HG02642 (cell line): ENCODE results near the gene CBR4.
"Not testable (repeated sequence)": the region's sequence is repeated elsewhere in the genome, so short reads cannot be mapped to it uniquely, and the experiment has no call there.

Experiments
- ATAC-seq: cut with Tn5 transposase; IDR thresholded peaks from one replicate; pipeline ENCODE4 v1.9.1; 2021; ENCODE audit warnings: mild to moderate bottlenecking; ENCODE audit not compliant: unreplicated experiment, poor library complexity

Gene CBR4

GRCh38 chr4:169035871-169036620 lies 26.0 kb upstream of the CBR4 start:
- ATAC-seq, result not testable (repeated sequence)

- ATAC-seq, result no peak
These were observed 23.6 kb upstream of the CBR4 start for GRCh38 chr4:169033660-169034059.

GRCh38 chr4:169032883-169033645 lies 23.0 kb upstream of the CBR4 start:
- ATAC-seq, result no peak

GRCh38 chr4:169032194-169032593 lies 22.1 kb upstream of the CBR4 start:
- ATAC-seq, result no peak

- ATAC-seq, result no peak
These were observed 21.3 kb upstream of the CBR4 start for GRCh38 chr4:169031392-169031791.

GRCh38 chr4:169030562-169030982 lies 20.5 kb upstream of the CBR4 start:
- ATAC-seq, result no peak

- ATAC-seq, result no peak
These were observed 19.9 kb upstream of the CBR4 start for GRCh38 chr4:169029947-169030346.

- no peak for ATAC-seq
These were observed 17.6 kb upstream of the CBR4 start for GRCh38 chr4:169027663-169028062.

- no peak for ATAC-seq
These were observed 15.1 kb upstream of the CBR4 start for GRCh38 chr4:169025184-169025583.

- peak; percentile 67 for ATAC-seq
These were observed 14.7 kb upstream of the CBR4 start for GRCh38 chr4:169024762-169025161.

GRCh38 chr4:169018406-169018805 lies 8.4 kb upstream of the CBR4 start:
- ATAC-seq, result no peak

GRCh38 chr4:169017971-169018370 lies 7.9 kb upstream of the CBR4 start:
- ATAC-seq, result no peak

- no peak for ATAC-seq
These were observed 5.2 kb upstream of the CBR4 start for GRCh38 chr4:169015186-169015623.

- no peak for ATAC-seq
These were observed 4.5 kb upstream of the CBR4 start for GRCh38 chr4:169014586-169014985.

GRCh38 chr4:169013396-169013795 lies 3.3 kb upstream of the CBR4 start:
- no peak for ATAC-seq

- no peak for ATAC-seq
These were observed 2.0 kb upstream of the CBR4 start for GRCh38 chr4:169012049-169012448.

GRCh38 chr4:169009286-169010124 lies 550 bp downstream of the CBR4 start:
- ATAC-seq, result peak; percentile 37

GRCh38 chr4:169005453-169006099 lies 4.5 kb downstream of the CBR4 start:
- no peak for ATAC-seq

GRCh38 chr4:169000315-169000714 lies 9.7 kb downstream of the CBR4 start:
- no peak for ATAC-seq

- ATAC-seq, result no peak
These were observed 10.2 kb downstream of the CBR4 start for GRCh38 chr4:168999809-169000208.
